Left lung (tissue), 10 donors: Measurements from ENCODE around the gene SMARCD2. TPM values are rescaled to one million over a fixed set of nuclear protein-coding genes. Genes with fewer than 3 reads are reported as not detected.

ENCODE experiments used
- ATAC-seq: fragments of 200-7000 bp; cut with Tn5 transposase; one replicate; pipeline ENCODE4 v1.9.1; 2020; ENCODE audit warnings: moderate library complexity
- DNase-seq, 4 donors: peaks; one replicate each; pipeline ENCODE4 v3.0.0-alpha.2; 2013 to 2020
- H3K27ac ChIP-seq, 2 donors: fragments of 200-600 bp; sonication (generic) in 1 of 2; one replicate each; pipeline versions ENCODE4 v1.5.0 to v1.8.0; 2020 to 2021
- H3K27me3 ChIP-seq, 2 donors: fragments of 200-600 bp; sonication (generic) in 1 of 2; one replicate each; pipeline versions ENCODE4 v1.5.0 to v1.8.0; 2020 to 2021
- H3K36me3 ChIP-seq, 2 donors: fragments of 200-600 bp; sonication (generic) in 1 of 2; one replicate each; pipeline versions ENCODE4 v1.5.0 to v1.8.0; 2020 to 2021
- H3K4me1 ChIP-seq, 2 donors: fragments of 200-600 bp; one replicate each; pipeline ENCODE4 v1.8.0; 2021
- H3K4me3 ChIP-seq, 2 donors: fragments of 200-600 bp; sonication (generic) in 1 of 2; one replicate each; pipeline versions ENCODE4 v1.5.0 to v1.8.0; 2020 to 2021; ENCODE audit warnings: mild to moderate bottlenecking in 1 of 2
- H3K9me3 ChIP-seq, 2 donors: fragments of 200-600 bp; sonication (generic) in 1 of 2; one replicate each; pipeline versions ENCODE4 v1.5.0 to v1.8.0; 2020 to 2021
- intact Hi-C, 2 donors: fragments of 100-400 bp; cut with DNase I; formaldehyde crosslinking; loops; one replicate each; pipeline versions ENCODE4 v1.11.2 to v1.14.2; 2022
- polyA plus RNA-seq, 6 donors: library from polyadenylated mRNA; unstranded; fragments of 120-200 nt; gene quantifications; one replicate each; pipeline ENCODE4 v1.2.1, GENCODE V29; 2013; ENCODE audit not compliant: insufficient read length in 6 of 6
- total RNA-seq, 2 donors: library from RNA; stranded (reverse); fragmentation: NEBNext Ultra II Directional; extraction: Animal tissue kit (Norgen Biotek cat#: 25700); gene quantifications; one replicate each; pipeline ENCODE4 v1.2.1, GENCODE V29; 2021
- TF ChIP-seq, protein P1 (sequence below), 2 donors: fragments of 200-600 bp; sonication (generic) in 1 of 2; IDR thresholded peaks; one replicate each; pipeline versions ENCODE4 v1.5.0 to v1.8.0; 2021; ENCODE audit warnings: antibody characterized with exemption in 2 of 2
- donor health status: DM: no; HTN: yes; CAD: no.
- donor health status: DM: no; HTN: no; CAD: no.

Gene SMARCD2
- total and polyA plus RNA-seq, 8 donors = 59.2 to 147 (median 125) TPM

GRCh38 chr17:63817736-63818385 is 24.6 kb downstream of the SMARCD2 start:
- ATAC-seq = no peak
- peaks cover 0 to 14% of the 10 kb centered on the region in 2 donors for H3K4me1 ChIP-seq
- H3K4me3 ChIP-seq = no peak overlapping the region
- intact Hi-C loops = no loop called here
- H3K27ac ChIP-seq = no peak overlapping the region
- TF ChIP-seq, protein P1, sequence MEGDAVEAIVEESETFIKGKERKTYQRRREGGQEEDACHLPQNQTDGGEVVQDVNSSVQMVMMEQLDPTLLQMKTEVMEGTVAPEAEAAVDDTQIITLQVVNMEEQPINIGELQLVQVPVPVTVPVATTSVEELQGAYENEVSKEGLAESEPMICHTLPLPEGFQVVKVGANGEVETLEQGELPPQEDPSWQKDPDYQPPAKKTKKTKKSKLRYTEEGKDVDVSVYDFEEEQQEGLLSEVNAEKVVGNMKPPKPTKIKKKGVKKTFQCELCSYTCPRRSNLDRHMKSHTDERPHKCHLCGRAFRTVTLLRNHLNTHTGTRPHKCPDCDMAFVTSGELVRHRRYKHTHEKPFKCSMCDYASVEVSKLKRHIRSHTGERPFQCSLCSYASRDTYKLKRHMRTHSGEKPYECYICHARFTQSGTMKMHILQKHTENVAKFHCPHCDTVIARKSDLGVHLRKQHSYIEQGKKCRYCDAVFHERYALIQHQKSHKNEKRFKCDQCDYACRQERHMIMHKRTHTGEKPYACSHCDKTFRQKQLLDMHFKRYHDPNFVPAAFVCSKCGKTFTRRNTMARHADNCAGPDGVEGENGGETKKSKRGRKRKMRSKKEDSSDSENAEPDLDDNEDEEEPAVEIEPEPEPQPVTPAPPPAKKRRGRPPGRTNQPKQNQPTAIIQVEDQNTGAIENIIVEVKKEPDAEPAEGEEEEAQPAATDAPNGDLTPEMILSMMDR (IDR thresholded peaks at IDR 0.05) = no peak
- no peaks in the 10 kb centered on the region for H3K9me3 ChIP-seq
- H3K27me3 ChIP-seq = no peaks in the 10 kb centered on the region
- no peak for DNase-seq
- H3K36me3 ChIP-seq = peaks cover 7 to 100% of the 10 kb centered on the region in 2 donors

DNA sequence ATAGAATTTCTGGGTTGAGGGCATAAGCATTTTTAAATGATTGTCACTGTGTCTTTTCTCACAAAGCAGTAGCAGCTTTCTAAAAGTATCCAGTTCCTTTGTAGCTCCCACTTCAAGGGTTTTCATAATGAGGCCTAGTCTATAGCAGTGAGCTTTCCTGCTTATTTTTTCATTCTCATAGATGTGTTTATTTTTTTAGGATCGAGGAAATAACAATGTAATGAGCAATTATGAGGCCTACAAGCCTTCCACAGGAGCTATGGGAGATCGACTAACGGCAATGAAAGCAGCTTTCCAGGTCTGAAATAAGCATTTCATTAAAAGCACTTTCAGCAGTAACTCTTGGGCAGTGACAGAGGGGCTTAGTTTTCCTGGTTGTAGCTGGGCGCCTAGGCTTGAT is 25.8 kb downstream of the SMARCD2 start:
- H3K27ac ChIP-seq = no peak overlapping the region
- H3K36me3 ChIP-seq = peaks cover 7 to 100% of the 10 kb centered on the region in 2 donors
- intact Hi-C loops = no loop called here

DNA sequence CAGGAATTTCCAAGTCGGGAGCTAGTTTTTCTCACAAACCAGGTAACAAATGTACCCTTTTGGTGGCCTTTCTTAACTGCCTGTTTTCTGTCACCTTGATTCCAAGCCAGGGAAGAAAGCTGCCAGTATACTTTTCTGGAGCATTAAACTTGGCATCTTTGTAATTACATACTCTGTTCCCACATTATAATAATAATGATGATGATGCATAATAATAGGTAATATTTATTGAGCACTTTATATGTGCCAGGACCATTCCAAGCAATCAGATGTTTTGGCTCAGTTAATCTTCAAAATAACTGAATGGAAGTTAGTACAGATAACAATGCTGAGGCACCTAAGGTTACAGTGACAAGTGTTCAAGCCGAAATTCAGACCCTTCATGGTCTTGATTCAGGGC is 26.4 kb downstream of the SMARCD2 start:
- Histone ChIP-seq H3K27me3 (no peaks in the 10 kb centered on the region), H3K4me3 (no peak overlapping the region), H3K4me1 (peaks cover 0 to 14% of the 10 kb centered on the region in 2 donors), H3K36me3 (peaks cover 11 to 100% of the 10 kb centered on the region in 2 donors), H3K27ac (no peak overlapping the region), H3K9me3 (no peaks in the 10 kb centered on the region)
- ATAC-seq (no peak), DNase-seq (no peak)
- intact Hi-C loops = no loop called here
- TF ChIP-seq, protein P1 (IDR thresholded peaks at IDR 0.05) = no peak

More for the DNA sequence above, 25.8 kb downstream of the SMARCD2 start:
- H3K4me1 ChIP-seq = peaks cover 0 to 14% of the 10 kb centered on the region in 2 donors
- no peak overlapping the region for H3K4me3 ChIP-seq
- no peaks in the 10 kb centered on the region for H3K27me3 ChIP-seq
- ATAC-seq (no peak), DNase-seq (no peak)
- TF ChIP-seq, protein P1 (IDR thresholded peaks at IDR 0.05) = no peak
- no peaks in the 10 kb centered on the region for H3K9me3 ChIP-seq

GRCh38 chr17:63809970-63810369 is 32.5 kb downstream of the SMARCD2 start:
- ATAC-seq = no peak
- TF ChIP-seq, protein P1 (IDR thresholded peaks at IDR 0.05) = no peak

DNA sequence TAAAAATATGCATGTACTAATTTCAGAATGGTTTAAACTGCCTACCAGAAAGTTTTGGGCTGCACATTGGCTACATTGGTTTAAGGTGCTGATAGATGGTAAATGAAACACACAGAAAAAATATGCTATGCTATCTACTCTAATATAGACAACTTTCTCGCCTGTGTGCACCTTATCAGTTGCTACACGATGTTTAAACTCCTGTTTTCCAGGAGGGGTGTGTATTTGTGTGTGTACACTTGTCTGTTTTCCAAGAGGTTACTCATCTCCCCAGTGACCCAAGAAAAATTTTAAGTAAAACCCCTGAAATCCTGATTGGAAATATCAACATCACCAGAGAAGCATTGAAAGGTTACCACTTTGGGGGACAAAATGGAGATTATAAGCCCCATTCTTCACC is 36.9 kb downstream of the SMARCD2 start:
- Histone ChIP-seq H3K27me3 (no peaks in the 10 kb centered on the region), H3K36me3 (peaks cover 0 to 99% of the 10 kb centered on the region in 2 donors), H3K27ac (no peak overlapping the region), H3K4me3 (no peak overlapping the region), H3K9me3 (no peaks in the 10 kb centered on the region), H3K4me1 (no peaks in the 10 kb centered on the region)
- intact Hi-C loops = no loop called here
- ATAC-seq (no peak), DNase-seq (no peak)
- TF ChIP-seq, protein P1 (IDR thresholded peaks at IDR 0.05) = no peak

More at GRCh38 chr17:63809970-63810369, 32.5 kb downstream of the SMARCD2 start:
- Histone ChIP-seq H3K4me3 (no peak overlapping the region), H3K27ac (no peak overlapping the region), H3K4me1 (no peaks in the 10 kb centered on the region), H3K9me3 (no peaks in the 10 kb centered on the region), H3K36me3 (peaks cover 4 to 100% of the 10 kb centered on the region in 2 donors), H3K27me3 (no peaks in the 10 kb centered on the region)
- no peak for DNase-seq
- intact Hi-C loops = no loop called here
